ENCODE data around the gene NPHS1. TPM values are rescaled to one million over a fixed set of nuclear protein-coding genes. Genes with fewer than 3 reads are reported as not detected.

Gene NPHS1
- total and polyA plus RNA-seq, 2 experiments from 2014 or later, result 0.30 to 0.76 TPM

- WGBS (ENCODE audit: low lambda C conversion rate, missing lambda C conversion rate), result 91% methylated on average over 5 of the region's 5 CpGs
- Histone ChIP-seq H3K4me1 (ENCODE audit: insufficient read depth) (no peaks in the 10 kb centered on the region), H3K27me3 (no peaks in the 10 kb centered on the region), H3K27ac (no peak overlapping the region), H2AFZ (no peak overlapping the region), H3K79me2 (no peaks in the 10 kb centered on the region), H3K36me3 (replicated peaks; ENCODE audit: insufficient read depth, low read depth) (no peaks in the 10 kb centered on the region), H3K9me2 (replicated peaks; ENCODE audit: insufficient read depth) (no peaks in the 10 kb centered on the region), H4K20me1 (ENCODE audit: insufficient read depth, poor library complexity, severe bottlenecking) (no peaks in the 10 kb centered on the region), H3K4me3 (no peak overlapping the region), H3K9me3 (ENCODE audit: low read depth) (no peaks in the 10 kb centered on the region), H3K4me2 (no peak overlapping the region)
- TF ChIP-seq CTCF (IDR thresholded peaks at IDR 0.05; ENCODE audit: poor library complexity), result no peak
- no peak for TF ChIP-seq EZH2phosphoT487 (IDR thresholded peaks at IDR 0.05; ENCODE audit: low read depth, severe bottlenecking, unreplicated experiment)
- no peak for TF ChIP-seq EZH2 (IDR thresholded peaks at IDR 0.05; ENCODE audit: borderline replicate concordance)
- DNase-seq (ENCODE audit: low spot score), result no peak
Measured at GRCh38 chr19:35807633-35808032, 44.7 kb downstream of the NPHS1 start.

GRCh38 chr19:35806597-35806996 lies 45.7 kb downstream of the NPHS1 start:
- H3K36me3 ChIP-seq (replicated peaks; ENCODE audit: insufficient read depth, low read depth), result no peaks in the 10 kb centered on the region
- H3K4me2 ChIP-seq, result no peak overlapping the region
- WGBS (ENCODE audit: low lambda C conversion rate, missing lambda C conversion rate), result 86% methylated on average over 18 of the region's 18 CpGs
- no peaks in the 10 kb centered on the region for H3K9me3 ChIP-seq (ENCODE audit: low read depth)
- H3K27ac ChIP-seq, result no peak overlapping the region
- no peak overlapping the region for H2AFZ ChIP-seq
- DNase-seq (ENCODE audit: low spot score), result no peak
- no peaks in the 10 kb centered on the region for H3K9me2 ChIP-seq (replicated peaks; ENCODE audit: insufficient read depth)
- H3K4me3 ChIP-seq, result no peak overlapping the region
- H3K79me2 ChIP-seq, result no peaks in the 10 kb centered on the region
- no peaks in the 10 kb centered on the region for H3K27me3 ChIP-seq
- no peaks in the 10 kb centered on the region for H3K4me1 ChIP-seq (ENCODE audit: insufficient read depth)
- H4K20me1 ChIP-seq (ENCODE audit: insufficient read depth, poor library complexity, severe bottlenecking), result no peaks in the 10 kb centered on the region
- no peak for TF ChIP-seq EZH2phosphoT487 (IDR thresholded peaks at IDR 0.05; ENCODE audit: low read depth, severe bottlenecking, unreplicated experiment)
- TF ChIP-seq EZH2 (IDR thresholded peaks at IDR 0.05; ENCODE audit: borderline replicate concordance), result no peak
- TF ChIP-seq CTCF (IDR thresholded peaks at IDR 0.05; ENCODE audit: poor library complexity), result no peak

- Histone ChIP-seq H4K20me1 (ENCODE audit: insufficient read depth, poor library complexity, severe bottlenecking) (no peaks in the 10 kb centered on the region), H3K36me3 (replicated peaks; ENCODE audit: insufficient read depth, low read depth) (no peaks in the 10 kb centered on the region), H3K4me3 (no peak overlapping the region), H3K4me1 (ENCODE audit: insufficient read depth) (no peaks in the 10 kb centered on the region), H3K9me3 (ENCODE audit: low read depth) (no peaks in the 10 kb centered on the region), H3K27me3 (no peaks in the 10 kb centered on the region), H3K79me2 (no peaks in the 10 kb centered on the region), H3K27ac (no peak overlapping the region), H2AFZ (no peak overlapping the region), H3K9me2 (replicated peaks; ENCODE audit: insufficient read depth) (no peaks in the 10 kb centered on the region), H3K4me2 (no peak overlapping the region)
- TF ChIP-seq EZH2phosphoT487 (IDR thresholded peaks at IDR 0.05; ENCODE audit: low read depth, severe bottlenecking, unreplicated experiment), result no peak
- no peak for DNase-seq (ENCODE audit: low spot score)
- 79% methylated on average over 5 of the region's 5 CpGs for WGBS (ENCODE audit: low lambda C conversion rate, missing lambda C conversion rate)
Measured at GRCh38 chr19:35805526-35806102, 46.7 kb downstream of the NPHS1 start.

GRCh38 chr19:35801828-35802227 lies 50.5 kb downstream of the NPHS1 start:
- no peaks in the 10 kb centered on the region for H3K9me2 ChIP-seq (replicated peaks; ENCODE audit: insufficient read depth)
- no peaks in the 10 kb centered on the region for H3K79me2 ChIP-seq
- 77% methylated on average over 3 of the region's 3 CpGs for WGBS (ENCODE audit: low lambda C conversion rate, missing lambda C conversion rate)
- H3K27me3 ChIP-seq, result peaks cover 16% of the 10 kb centered on the region
- H3K27ac ChIP-seq, result no peak overlapping the region
- H3K4me2 ChIP-seq, result no peak overlapping the region
- H3K4me3 ChIP-seq, result no peak overlapping the region
- DNase-seq (ENCODE audit: low spot score), result no peak
- TF ChIP-seq EZH2 (IDR thresholded peaks at IDR 0.05; ENCODE audit: borderline replicate concordance), result no peak
- TF ChIP-seq EZH2phosphoT487 (IDR thresholded peaks at IDR 0.05; ENCODE audit: low read depth, severe bottlenecking, unreplicated experiment), result no peak
- no peak for TF ChIP-seq CTCF (IDR thresholded peaks at IDR 0.05; ENCODE audit: poor library complexity)
- no peaks in the 10 kb centered on the region for H3K36me3 ChIP-seq (replicated peaks; ENCODE audit: insufficient read depth, low read depth)
- no peaks in the 10 kb centered on the region for H3K9me3 ChIP-seq (ENCODE audit: low read depth)
- no peaks in the 10 kb centered on the region for H3K4me1 ChIP-seq (ENCODE audit: insufficient read depth)
- H2AFZ ChIP-seq, result no peak overlapping the region
- no peaks in the 10 kb centered on the region for H4K20me1 ChIP-seq (ENCODE audit: insufficient read depth, poor library complexity, severe bottlenecking)
